VCaP (cell line): ENCODE data around the gene GALNT13.

ENCODE experiments used
- H3K27ac ChIP-seq: fragments of 450-650 bp; 2 replicates; pipeline ENCODE4 v1.5.1; 2017
- CTCF ChIP-seq: fragments of 450-650 bp; conservative IDR thresholded peaks from 2 replicates; pipeline ENCODE4 v1.5.1; 2017; ENCODE audit warnings: mild to moderate bottlenecking, moderate library complexity

Gene GALNT13

GRCh38 chr2:154391051-154391450, 519.3 kb downstream of the GALNT13 start:
- TF ChIP-seq CTCF: no peak
- no peak overlapping the region for H3K27ac ChIP-seq

- H3K27ac ChIP-seq: no peak overlapping the region
Observed at GRCh38 chr2:154392256-154392655, 520.5 kb downstream of the GALNT13 start.

GRCh38 chr2:154394600-154394999, 522.9 kb downstream of the GALNT13 start:
- TF ChIP-seq CTCF: no peak

More at GRCh38 chr2:154392256-154392655, 520.5 kb downstream of the GALNT13 start:
- TF ChIP-seq CTCF: no peak

GRCh38 chr2:154400563-154401290, 529.0 kb downstream of the GALNT13 start:
- no peak overlapping the region for H3K27ac ChIP-seq
- TF ChIP-seq CTCF: no peak

More at GRCh38 chr2:154394600-154394999, 522.9 kb downstream of the GALNT13 start:
- H3K27ac ChIP-seq: no peak overlapping the region

- peak; percentile 77 for TF ChIP-seq CTCF
- H3K27ac ChIP-seq: no peak overlapping the region
Observed at GRCh38 chr2:154402213-154402612, 530.5 kb downstream of the GALNT13 start.

GRCh38 chr2:154403242-154403790, 531.6 kb downstream of the GALNT13 start:
- H3K27ac ChIP-seq: peak overlapping the region; percentile 26; the same call in 1 of the 2 replicates
- no peak for TF ChIP-seq CTCF

- no peak for TF ChIP-seq CTCF
- no peak overlapping the region for H3K27ac ChIP-seq
Observed at GRCh38 chr2:154408786-154409185, 537.1 kb downstream of the GALNT13 start.
